Measurements from ENCODE around the gene ADGRV1.

- TF ChIP-seq CTCF (IDR thresholded peaks at IDR 0.05) (no peak), POLR2A (IDR thresholded peaks at IDR 0.05) (no peak)
These were observed 469.9 kb downstream of the ADGRV1 start for GRCh38 chr5:91028499-91028956.
